Skin epidermis (tissue), 12 donors: ENCODE data around the gene SLIT1.

Experiments used
- H3K27ac ChIP-seq, 21 experiments: fragments of 200-600 bp; sonication (generic) in 11 of 21; one replicate each; pipeline ENCODE4 v1.5.0; 2020; ENCODE audit warnings: mild to moderate bottlenecking in 3 of 21, inconsistent platforms in 2 of 21, moderate library complexity in 2 of 21
- H3K4me3 ChIP-seq, 7 experiments: fragments of 200-600 bp; sonication (generic) in 2 of 7; one replicate each; pipeline ENCODE4 v1.5.0; 2020; ENCODE audit warnings: inconsistent platforms in 2 of 7, mild to moderate bottlenecking in 2 of 7, moderate library complexity in 1 of 7

Gene SLIT1

GRCh38 chr10:97149079-97149531 lies 36.7 kb downstream of the SLIT1 start:
- no peak overlapping the region for H3K4me3 ChIP-seq
- H3K27ac ChIP-seq = no peak overlapping the region

GRCh38 chr10:97144297-97144696 lies 41.5 kb downstream of the SLIT1 start:
- Histone ChIP-seq H3K27ac (no peak overlapping the region), H3K4me3 (no peak overlapping the region)

- Histone ChIP-seq H3K4me3 (no peak overlapping the region), H3K27ac (no peak overlapping the region)
Observed at GRCh38 chr10:97142834-97143233, 42.9 kb downstream of the SLIT1 start.

- no peak overlapping the region for H3K4me3 ChIP-seq
- no peak overlapping the region for H3K27ac ChIP-seq
Observed at GRCh38 chr10:97140902-97141745, 44.6 kb downstream of the SLIT1 start.

- H3K4me3 ChIP-seq = no peak overlapping the region
- no peak overlapping the region for H3K27ac ChIP-seq
Observed at GRCh38 chr10:97140049-97140846, 45.5 kb downstream of the SLIT1 start.

GRCh38 chr10:97139651-97140048 lies 46.1 kb downstream of the SLIT1 start:
- Histone ChIP-seq H3K4me3 (no peak overlapping the region), H3K27ac (no peak overlapping the region)

- H3K4me3 ChIP-seq = no peak overlapping the region
- no peak overlapping the region for H3K27ac ChIP-seq
Observed at GRCh38 chr10:97138846-97139245, 46.9 kb downstream of the SLIT1 start.

- Histone ChIP-seq H3K27ac (no peak overlapping the region), H3K4me3 (no peak overlapping the region)
Observed at GRCh38 chr10:97138174-97138573, 47.6 kb downstream of the SLIT1 start.

- Histone ChIP-seq H3K4me3 (no peak overlapping the region), H3K27ac (no peak overlapping the region)
Observed at GRCh38 chr10:97136756-97137155, 49.0 kb downstream of the SLIT1 start.

GRCh38 chr10:97135464-97135863 lies 50.3 kb downstream of the SLIT1 start:
- Histone ChIP-seq H3K4me3 (no peak overlapping the region), H3K27ac (no peak overlapping the region)

GRCh38 chr10:97134983-97135382 lies 50.8 kb downstream of the SLIT1 start:
- H3K27ac ChIP-seq = no peak overlapping the region
- H3K4me3 ChIP-seq = no peak overlapping the region

GRCh38 chr10:97134110-97134509 lies 51.6 kb downstream of the SLIT1 start:
- Histone ChIP-seq H3K27ac (no peak overlapping the region), H3K4me3 (no peak overlapping the region)

- Histone ChIP-seq H3K4me3 (no peak overlapping the region), H3K27ac (no peak overlapping the region)
Observed at GRCh38 chr10:97132273-97132672, 53.5 kb downstream of the SLIT1 start.

GRCh38 chr10:97131666-97132065 lies 54.1 kb downstream of the SLIT1 start:
- Histone ChIP-seq H3K27ac (no peak overlapping the region), H3K4me3 (no peak overlapping the region)

- H3K27ac ChIP-seq = no peak overlapping the region
Observed at GRCh38 chr10:97131181-97131628, 54.6 kb downstream of the SLIT1 start.

GRCh38 chr10:97129666-97130065 lies 56.1 kb downstream of the SLIT1 start:
- H3K27ac ChIP-seq = no peak overlapping the region
- no peak overlapping the region for H3K4me3 ChIP-seq

More at GRCh38 chr10:97131181-97131628, 54.6 kb downstream of the SLIT1 start:
- H3K4me3 ChIP-seq = no peak overlapping the region

GRCh38 chr10:97128516-97129154 lies 57.1 kb downstream of the SLIT1 start:
- no peak overlapping the region for H3K27ac ChIP-seq
- no peak overlapping the region for H3K4me3 ChIP-seq

GRCh38 chr10:97128039-97128492 lies 57.7 kb downstream of the SLIT1 start:
- no peak overlapping the region for H3K27ac ChIP-seq
- H3K4me3 ChIP-seq = no peak overlapping the region

- H3K27ac ChIP-seq = no peak overlapping the region
- H3K4me3 ChIP-seq = no peak overlapping the region
Observed at GRCh38 chr10:97127509-97127908, 58.2 kb downstream of the SLIT1 start.

- Histone ChIP-seq H3K4me3 (no peak overlapping the region), H3K27ac (no peak overlapping the region)
Observed at GRCh38 chr10:97124211-97124610, 61.5 kb downstream of the SLIT1 start.
